Activated CD4-positive, alpha-beta T cell treated with anti-CD3 and anti-CD28 coated beads, Interleukin-2, amount 10 ng/mL, durations not matched to agents 24 days and 14 days (primary cell): ENCODE results near the gene ANKRD63. TPM values are rescaled to one million over a fixed set of nuclear protein-coding genes. Genes with fewer than 3 reads are reported as not detected.

Experiments used
- DNase-seq: peaks from one replicate; pipeline ENCODE4 v3.0.0; 2022
- H3K27ac Mint-ChIP-seq: one replicate; pipeline ENCODE4 v1.8.0; 2022; ENCODE audit warnings: mild to moderate bottlenecking, mixed read lengths
- H3K27me3 Mint-ChIP-seq: one replicate; pipeline ENCODE4 v1.8.0; 2022; ENCODE audit warnings: mixed read lengths
- H3K36me3 Mint-ChIP-seq: one replicate; pipeline ENCODE4 v1.8.0; 2022; ENCODE audit warnings: low read depth, mild to moderate bottlenecking, mixed read lengths
- H3K4me1 Mint-ChIP-seq: one replicate; pipeline ENCODE4 v1.8.0; 2021; ENCODE audit warnings: mixed read lengths
- H3K4me3 Mint-ChIP-seq: one replicate; pipeline ENCODE4 v1.8.0; 2022; ENCODE audit warnings: mild to moderate bottlenecking, moderate library complexity, mixed read lengths
- H3K9me3 Mint-ChIP-seq: one replicate; pipeline ENCODE4 v1.8.0; 2021; ENCODE audit warnings: mixed read lengths
- intact Hi-C: fragments of 100-400 bp; cut with micrococcal nuclease; formaldehyde crosslinking; loops from one replicate; pipeline ENCODE4 v1.15.1; 2023
- total RNA-seq: library from RNA; stranded (reverse); gene quantifications from 2 replicates; pipeline ENCODE4 v1.2.3, GENCODE V29; 2022

Gene ANKRD63
- total RNA-seq, 1 donor from 2014 or later = not detected

DNA sequence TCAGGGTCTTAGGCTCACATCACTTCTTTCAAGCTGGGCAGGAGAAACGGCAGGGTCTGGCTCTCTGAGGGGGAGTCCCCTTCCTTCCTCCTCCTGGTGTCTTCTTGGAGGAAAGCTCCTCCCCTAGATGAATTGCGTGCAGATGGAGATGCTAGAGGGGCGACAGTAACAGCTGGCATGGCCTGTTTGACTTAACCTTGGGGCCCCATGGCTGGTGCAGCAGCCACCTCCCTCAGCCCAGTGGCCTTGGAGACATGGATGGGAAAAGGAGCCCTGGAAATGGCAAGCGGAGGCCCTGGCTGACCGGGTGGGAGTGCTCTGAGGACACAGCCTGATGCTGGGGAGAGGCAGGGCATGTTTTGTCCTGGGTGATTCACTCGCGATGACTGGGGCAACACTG is 23.8 kb downstream of the ANKRD63 start:
- Mint-ChIP-seq H3K36me3 (no peaks in the 10 kb centered on the region), H3K4me1 (no peaks in the 10 kb centered on the region), H3K9me3 (no peaks in the 10 kb centered on the region), H3K27me3 (peaks cover 27% of the 10 kb centered on the region), H3K4me3 (no peak overlapping the region), H3K27ac (no peak overlapping the region)
- no peak for DNase-seq
- intact Hi-C loops = no loop called here

GRCh38 chr15:40258544-40258943 is 24.3 kb downstream of the ANKRD63 start:
- Mint-ChIP-seq H3K4me3 (no peak overlapping the region), H3K4me1 (peaks cover 2% of the 10 kb centered on the region), H3K27ac (no peak overlapping the region)

GRCh38 chr15:40257656-40258450 is 25.0 kb downstream of the ANKRD63 start:
- peaks cover 7% of the 10 kb centered on the region for H3K4me1 Mint-ChIP-seq
- H3K4me3 Mint-ChIP-seq = no peak overlapping the region
- no peaks in the 10 kb centered on the region for H3K36me3 Mint-ChIP-seq
- H3K9me3 Mint-ChIP-seq = no peaks in the 10 kb centered on the region
- DNase-seq = no peak
- H3K27ac Mint-ChIP-seq = no peak overlapping the region
- intact Hi-C loops = no loop called here
- H3K27me3 Mint-ChIP-seq = peaks cover 33% of the 10 kb centered on the region

More at GRCh38 chr15:40258544-40258943, 24.3 kb downstream of the ANKRD63 start:
- DNase-seq = no peak
- no peaks in the 10 kb centered on the region for H3K36me3 Mint-ChIP-seq
- intact Hi-C loops = no loop called here
- H3K27me3 Mint-ChIP-seq = peaks cover 32% of the 10 kb centered on the region
- no peaks in the 10 kb centered on the region for H3K9me3 Mint-ChIP-seq

DNA sequence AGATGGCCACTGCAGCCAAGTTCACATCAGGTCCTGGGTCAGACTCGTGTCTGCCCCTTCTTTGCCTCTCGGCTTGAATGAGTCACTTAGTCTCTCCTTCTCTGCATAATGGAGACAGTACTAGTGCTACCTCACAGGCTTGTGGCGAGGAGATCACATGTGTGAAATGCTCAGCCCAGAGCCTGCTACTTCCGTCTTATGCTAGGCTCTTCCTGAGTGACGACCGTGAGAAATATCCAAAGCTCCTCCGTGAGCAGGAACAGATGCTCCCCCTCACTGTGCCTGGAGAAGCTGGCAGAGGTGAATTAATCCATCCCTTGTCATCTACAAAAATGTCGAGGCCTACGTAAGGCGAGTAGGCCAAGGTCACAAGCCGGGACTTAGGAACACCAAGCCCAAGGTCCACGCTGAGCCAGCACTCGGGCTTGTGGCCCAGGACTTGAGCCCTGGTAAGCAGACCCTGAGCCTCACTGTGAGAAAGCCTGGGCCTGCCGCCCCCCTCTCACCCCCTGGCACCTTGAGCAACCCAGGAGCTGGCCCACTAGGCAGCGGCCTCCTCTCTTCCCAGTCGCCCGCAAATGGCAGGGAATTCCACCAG is 26.1 kb downstream of the ANKRD63 start:
- intact Hi-C loops = no loop called here
- no peak overlapping the region for H3K27ac Mint-ChIP-seq
- no peak for DNase-seq
- peaks cover 28% of the 10 kb centered on the region for H3K27me3 Mint-ChIP-seq
- no peak overlapping the region for H3K4me3 Mint-ChIP-seq
- peaks cover 7% of the 10 kb centered on the region for H3K4me1 Mint-ChIP-seq
- H3K9me3 Mint-ChIP-seq = no peaks in the 10 kb centered on the region
- H3K36me3 Mint-ChIP-seq = no peaks in the 10 kb centered on the region

DNA sequence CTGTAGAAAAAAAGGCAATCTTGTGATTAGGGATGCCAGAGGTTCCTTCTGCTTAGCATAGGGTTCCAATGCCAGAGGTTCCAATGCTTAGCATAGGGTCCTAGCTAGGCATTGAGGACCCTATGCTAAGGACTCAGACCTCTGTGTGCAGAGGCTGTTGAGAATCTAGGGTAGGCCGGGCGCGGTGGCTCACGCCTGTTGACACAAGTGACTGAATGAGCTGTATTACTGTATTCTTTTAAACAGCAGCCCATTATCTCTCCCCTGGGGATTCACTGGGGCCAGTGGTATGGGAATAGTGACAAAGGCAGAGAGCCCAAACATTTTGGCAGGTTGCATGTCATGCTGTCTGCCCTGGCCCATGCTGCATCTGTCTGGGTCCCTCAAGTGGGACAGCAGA is 27.8 kb downstream of the ANKRD63 start:
- no peak overlapping the region for H3K27ac Mint-ChIP-seq
- H3K4me1 Mint-ChIP-seq = peaks cover 7% of the 10 kb centered on the region
- H3K4me3 Mint-ChIP-seq = no peak overlapping the region
- intact Hi-C loops = no loop called here
- DNase-seq = no peak
- H3K9me3 Mint-ChIP-seq = no peaks in the 10 kb centered on the region
- peaks cover 37% of the 10 kb centered on the region for H3K27me3 Mint-ChIP-seq
- H3K36me3 Mint-ChIP-seq = no peaks in the 10 kb centered on the region

- Mint-ChIP-seq H3K36me3 (no peaks in the 10 kb centered on the region), H3K27me3 (peaks cover 40% of the 10 kb centered on the region), H3K4me3 (no peak overlapping the region), H3K4me1 (peaks cover 7% of the 10 kb centered on the region), H3K27ac (no peak overlapping the region), H3K9me3 (no peaks in the 10 kb centered on the region)
- no peak for DNase-seq
- intact Hi-C loops = no loop called here
Observed at GRCh38 chr15:40254452-40254851, 28.4 kb downstream of the ANKRD63 start.

DNA sequence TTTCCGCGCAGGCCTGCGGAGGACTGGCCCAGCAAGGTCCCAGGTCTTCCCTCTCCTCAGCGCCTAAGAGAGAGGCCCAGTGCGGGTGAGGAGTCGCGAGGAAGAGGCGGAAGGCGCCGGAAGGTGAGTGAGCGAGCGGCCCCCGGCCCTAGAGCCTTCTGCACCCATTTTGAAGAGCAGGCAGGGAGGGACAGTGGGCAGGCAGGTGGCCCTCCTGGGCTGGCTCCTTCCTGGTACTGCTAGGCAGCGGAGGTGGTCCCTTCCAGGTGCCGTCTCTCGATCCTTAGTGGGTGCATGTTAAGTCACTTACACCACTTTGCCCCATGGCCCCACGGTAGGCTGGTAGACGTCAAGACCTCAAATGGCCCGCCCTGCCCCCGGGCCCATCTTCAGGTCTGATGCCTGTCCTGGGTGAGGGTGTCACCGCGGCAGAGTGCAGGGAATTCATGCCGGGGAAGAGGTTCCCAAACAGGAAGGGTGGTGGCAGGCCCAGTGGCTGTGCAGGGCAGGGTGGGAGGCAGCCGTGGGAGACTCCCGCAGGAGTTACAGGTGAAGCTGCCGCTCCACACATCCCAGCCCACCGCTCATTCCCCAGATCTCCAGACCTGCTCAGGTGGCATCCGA is 29.6 kb downstream of the ANKRD63 start:
- no peak overlapping the region for H3K27ac Mint-ChIP-seq
- H3K9me3 Mint-ChIP-seq = no peaks in the 10 kb centered on the region
- H3K4me1 Mint-ChIP-seq = peaks cover 7% of the 10 kb centered on the region
- DNase-seq = no peak
- H3K27me3 Mint-ChIP-seq = peaks cover 38% of the 10 kb centered on the region
- H3K4me3 Mint-ChIP-seq = peak overlapping the region; percentile 82
- no peaks in the 10 kb centered on the region for H3K36me3 Mint-ChIP-seq
- intact Hi-C loops = no loop called here

- peaks cover 7% of the 10 kb centered on the region for H3K4me1 Mint-ChIP-seq
- no peaks in the 10 kb centered on the region for H3K36me3 Mint-ChIP-seq
- peak; percentile 70 for DNase-seq
- intact Hi-C loops = no loop called here
- H3K9me3 Mint-ChIP-seq = no peaks in the 10 kb centered on the region
- no peak overlapping the region for H3K27ac Mint-ChIP-seq
- peak overlapping the region; percentile 82 for H3K4me3 Mint-ChIP-seq
- peaks cover 38% of the 10 kb centered on the region for H3K27me3 Mint-ChIP-seq
Observed at GRCh38 chr15:40252438-40253166, 30.3 kb downstream of the ANKRD63 start.

GRCh38 chr15:40252141-40252437 is 30.8 kb downstream of the ANKRD63 start:
- Mint-ChIP-seq H3K4me1 (peaks cover 7% of the 10 kb centered on the region), H3K36me3 (no peaks in the 10 kb centered on the region), H3K27ac (no peak overlapping the region), H3K4me3 (no peak overlapping the region), H3K9me3 (no peaks in the 10 kb centered on the region), H3K27me3 (peaks cover 38% of the 10 kb centered on the region)
- no peak for DNase-seq
- intact Hi-C loops = no loop called here

DNA sequence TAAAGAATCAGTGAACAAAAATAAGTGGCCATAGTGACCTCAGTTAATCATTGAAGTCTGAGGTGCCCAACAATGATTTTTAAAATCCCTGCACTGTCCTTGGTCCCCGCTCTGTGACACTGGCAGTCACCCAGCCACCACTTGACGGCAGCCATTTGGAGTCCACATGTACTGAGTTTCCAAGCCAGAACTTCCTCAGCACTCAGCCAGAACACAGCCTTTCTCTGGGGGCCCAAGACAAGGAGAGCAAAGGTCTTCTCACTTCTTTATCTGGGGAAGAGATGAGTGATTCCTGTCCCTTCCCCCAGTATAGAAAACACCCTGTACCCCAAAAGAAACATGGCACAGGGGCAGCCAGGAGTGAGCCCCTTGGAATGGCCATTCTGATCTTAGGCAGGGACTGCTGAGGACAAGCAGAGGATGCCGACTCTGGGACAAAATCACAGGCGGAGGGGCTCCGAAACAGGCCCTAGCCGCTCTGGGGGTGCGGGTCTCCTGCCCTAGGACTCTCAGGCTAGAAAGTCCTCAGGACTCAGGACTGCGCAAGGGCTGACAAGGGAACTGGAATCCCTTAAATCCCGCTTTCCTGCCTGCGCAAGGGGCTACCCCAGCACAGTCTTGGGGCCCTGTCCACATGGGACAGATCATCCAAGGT is 31.3 kb downstream of the ANKRD63 start:
- Mint-ChIP-seq H3K4me1 (peaks cover 7% of the 10 kb centered on the region), H3K27me3 (peaks cover 38% of the 10 kb centered on the region), H3K27ac (no peak overlapping the region), H3K9me3 (no peaks in the 10 kb centered on the region), H3K4me3 (peak overlapping the region; percentile 39), H3K36me3 (no peaks in the 10 kb centered on the region)
- no peak for DNase-seq
- intact Hi-C loops = no loop called here

GRCh38 chr15:40250771-40251483 is 31.9 kb downstream of the ANKRD63 start:
- no peak for DNase-seq
- no peak overlapping the region for H3K4me3 Mint-ChIP-seq
- peaks cover 7% of the 10 kb centered on the region for H3K4me1 Mint-ChIP-seq
- H3K27ac Mint-ChIP-seq = no peak overlapping the region
- peaks cover 42% of the 10 kb centered on the region for H3K27me3 Mint-ChIP-seq
- H3K9me3 Mint-ChIP-seq = no peaks in the 10 kb centered on the region
- intact Hi-C loops = no loop called here
- H3K36me3 Mint-ChIP-seq = no peaks in the 10 kb centered on the region

- Mint-ChIP-seq H3K36me3 (no peaks in the 10 kb centered on the region), H3K4me1 (peaks cover 7% of the 10 kb centered on the region), H3K27ac (no peak overlapping the region), H3K9me3 (no peaks in the 10 kb centered on the region), H3K4me3 (no peak overlapping the region), H3K27me3 (peaks cover 42% of the 10 kb centered on the region)
- DNase-seq = no peak
- intact Hi-C loops = no loop called here
Observed at GRCh38 chr15:40250304-40250656, 32.6 kb downstream of the ANKRD63 start.
